ENCODE measurements around the gene APBA2.

- TF ChIP-seq JUN (CRISPR knock-in tag; IDR thresholded peaks at IDR 0.05) (no peak), MAX (CRISPR knock-in tag; IDR thresholded peaks at IDR 0.05) (no peak), ZNF317 (CRISPR knock-in tag; IDR thresholded peaks at IDR 0.05; ENCODE audit: borderline replicate concordance, low read depth) (no peak), CTCF (IDR thresholded peaks at IDR 0.05) (no peak), FOXJ3 (CRISPR knock-in tag; IDR thresholded peaks at IDR 0.05; ENCODE audit: borderline replicate concordance) (no peak), USF2 (CRISPR knock-in tag; IDR thresholded peaks at IDR 0.05) (no peak), ESRRA (CRISPR knock-in tag; IDR thresholded peaks at IDR 0.05; ENCODE audit: borderline replicate concordance) (no peak), ATF2 (CRISPR knock-in tag; IDR thresholded peaks at IDR 0.05; ENCODE audit: borderline replicate concordance, low read depth) (no peak), FOXK1 (CRISPR knock-in tag; IDR thresholded peaks at IDR 0.05) (no peak), E2F4 (CRISPR knock-in tag; IDR thresholded peaks at IDR 0.05; ENCODE audit: borderline replicate concordance, low read depth) (no peak), CREM (CRISPR knock-in tag; IDR thresholded peaks at IDR 0.05) (no peak), CREB1 (CRISPR knock-in tag; IDR thresholded peaks at IDR 0.05) (no peak)
Measured at GRCh38 chr15:28969511-28970085, 83.8 kb downstream of the APBA2 start.
